GM12891 (cell line): ENCODE data around the gene CHRM5.
"Not testable (repeated sequence)": the region's sequence is repeated elsewhere in the genome, so short reads cannot be mapped to it uniquely, and the experiment has no call there.

Experiments used
- POLR2A ChIP-seq: IDR thresholded peaks from 2 replicates; pipeline ENCODE4 v1.6.1; 2011; ENCODE audit warnings: low read depth, low read length, control low read depth
- TAF1 ChIP-seq: IDR thresholded peaks from 2 replicates; pipeline ENCODE4 v1.6.1; 2011; ENCODE audit warnings: low read depth, low read length, control low read depth

GRCh38 chr15:34018738-34019137 lies 50.4 kb downstream of the CHRM5 start:
- TF ChIP-seq TAF1, POLR2A: not testable (repeated sequence)
